Gastrocnemius medialis (tissue), 4 donors: Measurements from ENCODE around the gene MED9.

Experiments used
- POLR2A ChIP-seq, 2 donors: fragments of 450-650 bp; IDR thresholded peaks; one replicate each; pipeline ENCODE4 v1.6.1; 2017; ENCODE audit warnings: antibody characterized with exemption in 2 of 2, mild to moderate bottlenecking in 2 of 2, moderate library complexity in 2 of 2
- TF ChIP-seq, protein P1 (sequence below), 5 experiments: fragments of 450-650 bp in 3 of 5; fragments of 200-600 bp in 2 of 5; sonication (generic) in 2 of 5; IDR thresholded peaks in 4 of 5; conservative IDR thresholded peaks in 1 of 5; 1 replicate in 4 of 5; 2 replicates in 1 of 5; pipeline ENCODE4 v1.5.1; 2016 to 2019; ENCODE audit warnings: antibody characterized with exemption in 5 of 5, mild to moderate bottlenecking in 3 of 5, moderate library complexity in 3 of 5

DNA sequence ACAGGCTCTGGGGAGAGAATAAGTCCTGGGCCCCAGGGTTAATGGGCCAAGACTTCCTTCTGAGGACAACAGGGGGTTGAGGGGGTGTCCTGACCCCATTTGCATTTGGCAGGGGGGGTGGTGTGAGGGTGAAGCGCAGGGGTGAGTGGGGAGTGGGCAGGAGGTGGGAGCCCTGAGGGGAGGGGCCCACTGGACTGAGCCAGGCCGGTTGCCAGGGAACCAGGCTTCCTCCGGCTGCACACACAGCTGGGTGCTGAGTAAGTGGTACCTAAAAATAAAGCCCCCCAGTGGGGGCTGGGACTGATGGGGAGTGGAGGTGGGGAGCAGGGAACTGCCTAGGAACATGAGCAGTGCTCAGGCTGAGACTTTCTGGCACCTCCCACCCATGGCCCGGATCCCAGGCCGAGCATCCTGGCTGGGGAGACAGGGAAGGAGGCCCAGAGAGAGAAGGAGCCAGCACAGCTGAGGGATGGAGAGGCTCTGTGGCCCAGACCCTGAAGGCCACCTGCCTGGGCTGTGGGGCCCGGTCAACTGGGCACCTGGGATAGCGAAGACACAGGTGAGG, 26.8 kb downstream of the MED9 start:
- TF ChIP-seq, protein P1, sequence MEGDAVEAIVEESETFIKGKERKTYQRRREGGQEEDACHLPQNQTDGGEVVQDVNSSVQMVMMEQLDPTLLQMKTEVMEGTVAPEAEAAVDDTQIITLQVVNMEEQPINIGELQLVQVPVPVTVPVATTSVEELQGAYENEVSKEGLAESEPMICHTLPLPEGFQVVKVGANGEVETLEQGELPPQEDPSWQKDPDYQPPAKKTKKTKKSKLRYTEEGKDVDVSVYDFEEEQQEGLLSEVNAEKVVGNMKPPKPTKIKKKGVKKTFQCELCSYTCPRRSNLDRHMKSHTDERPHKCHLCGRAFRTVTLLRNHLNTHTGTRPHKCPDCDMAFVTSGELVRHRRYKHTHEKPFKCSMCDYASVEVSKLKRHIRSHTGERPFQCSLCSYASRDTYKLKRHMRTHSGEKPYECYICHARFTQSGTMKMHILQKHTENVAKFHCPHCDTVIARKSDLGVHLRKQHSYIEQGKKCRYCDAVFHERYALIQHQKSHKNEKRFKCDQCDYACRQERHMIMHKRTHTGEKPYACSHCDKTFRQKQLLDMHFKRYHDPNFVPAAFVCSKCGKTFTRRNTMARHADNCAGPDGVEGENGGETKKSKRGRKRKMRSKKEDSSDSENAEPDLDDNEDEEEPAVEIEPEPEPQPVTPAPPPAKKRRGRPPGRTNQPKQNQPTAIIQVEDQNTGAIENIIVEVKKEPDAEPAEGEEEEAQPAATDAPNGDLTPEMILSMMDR (IDR thresholded peaks at IDR 0.05 in 4 of 5, conservative IDR thresholded peaks at IDR 0.05 in 1 of 5), result no peak
- TF ChIP-seq POLR2A (IDR thresholded peaks at IDR 0.05), result no peak
